GM12864 (cell line): ENCODE results near the gene GRB14.
"Not testable (repeated sequence)": the region's sequence is repeated elsewhere in the genome, so short reads cannot be mapped to it uniquely, and the experiment has no call there.

Experiments
- DNase-seq: peaks from one replicate; pipeline ENCODE4 v3.0.0-alpha.2; 2011; ENCODE audit warnings: low read depth
- H3K4me3 ChIP-seq: 2 replicates; pipeline ENCODE4 v1.5.1; 2011; ENCODE audit warnings: mild to moderate bottlenecking, low read depth, low read length, control low read depth
- CTCF ChIP-seq: IDR thresholded peaks from 2 replicates; pipeline ENCODE4 v1.5.1; 2011; ENCODE audit warnings: low read depth, mild to moderate bottlenecking, moderate library complexity, low read length, control low read depth, inconsistent platforms; ENCODE audit errors: missing control alignments

GRB14 gene

GRCh38 chr2:164561416-164561815 lies 59.9 kb downstream of the GRB14 start:
- TF ChIP-seq CTCF = no peak
- H3K4me3 ChIP-seq = no peak overlapping the region
- no peak for DNase-seq

- no peak for TF ChIP-seq CTCF
- DNase-seq = no peak
- no peak overlapping the region for H3K4me3 ChIP-seq
Observed at GRCh38 chr2:164560902-164561301, 60.4 kb downstream of the GRB14 start.

GRCh38 chr2:164560181-164560792 lies 61.0 kb downstream of the GRB14 start:
- no peak overlapping the region for H3K4me3 ChIP-seq
- no peak for DNase-seq

GRCh38 chr2:164558450-164558849 lies 62.8 kb downstream of the GRB14 start:
- TF ChIP-seq CTCF = no peak
- no peak for DNase-seq
- no peak overlapping the region for H3K4me3 ChIP-seq

More at GRCh38 chr2:164560181-164560792, 61.0 kb downstream of the GRB14 start:
- peak; percentile 46 for TF ChIP-seq CTCF

- H3K4me3 ChIP-seq = no peak overlapping the region
- no peak for TF ChIP-seq CTCF
- DNase-seq = no peak
Observed at GRCh38 chr2:164554487-164554886, 66.8 kb downstream of the GRB14 start.

GRCh38 chr2:164551519-164551918 lies 69.8 kb downstream of the GRB14 start:
- TF ChIP-seq CTCF = no peak
- no peak overlapping the region for H3K4me3 ChIP-seq
- no peak for DNase-seq

- DNase-seq, H3K4me3 ChIP-seq: not testable (repeated sequence)
Observed at GRCh38 chr2:164549705-164550104, 71.6 kb downstream of the GRB14 start.
